ENCODE data around the gene SFRP4.
A peak's percentile ranks its signal among the peaks of the same experiment; 100 is the strongest.

The SFRP4 gene

DNA sequence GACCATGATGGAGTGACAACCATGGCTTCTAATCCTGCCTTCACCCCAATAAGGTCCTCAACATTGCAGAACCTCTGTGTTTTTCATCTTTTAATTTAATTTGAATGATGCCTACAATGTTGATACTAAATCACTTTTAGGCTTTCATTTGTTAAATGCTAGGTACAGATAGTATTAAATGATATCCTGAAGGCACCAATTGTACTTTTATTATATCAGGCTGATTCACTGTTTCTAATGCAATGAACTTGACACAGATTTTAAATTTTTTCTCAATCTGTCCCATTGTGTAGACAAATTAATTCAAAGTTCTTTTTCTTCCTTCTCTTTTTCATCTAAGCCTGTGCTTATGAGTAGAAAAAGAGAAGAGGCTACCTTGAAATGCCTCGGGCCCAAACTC is 9.0 kb upstream of the SFRP4 start:
- no peak for DNase-seq (ENCODE audit: low read depth)
- no peak overlapping the region for H3K4me3 ChIP-seq (ENCODE audit: low read length)
- TF ChIP-seq, protein P1, sequence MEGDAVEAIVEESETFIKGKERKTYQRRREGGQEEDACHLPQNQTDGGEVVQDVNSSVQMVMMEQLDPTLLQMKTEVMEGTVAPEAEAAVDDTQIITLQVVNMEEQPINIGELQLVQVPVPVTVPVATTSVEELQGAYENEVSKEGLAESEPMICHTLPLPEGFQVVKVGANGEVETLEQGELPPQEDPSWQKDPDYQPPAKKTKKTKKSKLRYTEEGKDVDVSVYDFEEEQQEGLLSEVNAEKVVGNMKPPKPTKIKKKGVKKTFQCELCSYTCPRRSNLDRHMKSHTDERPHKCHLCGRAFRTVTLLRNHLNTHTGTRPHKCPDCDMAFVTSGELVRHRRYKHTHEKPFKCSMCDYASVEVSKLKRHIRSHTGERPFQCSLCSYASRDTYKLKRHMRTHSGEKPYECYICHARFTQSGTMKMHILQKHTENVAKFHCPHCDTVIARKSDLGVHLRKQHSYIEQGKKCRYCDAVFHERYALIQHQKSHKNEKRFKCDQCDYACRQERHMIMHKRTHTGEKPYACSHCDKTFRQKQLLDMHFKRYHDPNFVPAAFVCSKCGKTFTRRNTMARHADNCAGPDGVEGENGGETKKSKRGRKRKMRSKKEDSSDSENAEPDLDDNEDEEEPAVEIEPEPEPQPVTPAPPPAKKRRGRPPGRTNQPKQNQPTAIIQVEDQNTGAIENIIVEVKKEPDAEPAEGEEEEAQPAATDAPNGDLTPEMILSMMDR (conservative IDR thresholded peaks at IDR 0.05; ENCODE audit: low read length) = no peak

DNA sequence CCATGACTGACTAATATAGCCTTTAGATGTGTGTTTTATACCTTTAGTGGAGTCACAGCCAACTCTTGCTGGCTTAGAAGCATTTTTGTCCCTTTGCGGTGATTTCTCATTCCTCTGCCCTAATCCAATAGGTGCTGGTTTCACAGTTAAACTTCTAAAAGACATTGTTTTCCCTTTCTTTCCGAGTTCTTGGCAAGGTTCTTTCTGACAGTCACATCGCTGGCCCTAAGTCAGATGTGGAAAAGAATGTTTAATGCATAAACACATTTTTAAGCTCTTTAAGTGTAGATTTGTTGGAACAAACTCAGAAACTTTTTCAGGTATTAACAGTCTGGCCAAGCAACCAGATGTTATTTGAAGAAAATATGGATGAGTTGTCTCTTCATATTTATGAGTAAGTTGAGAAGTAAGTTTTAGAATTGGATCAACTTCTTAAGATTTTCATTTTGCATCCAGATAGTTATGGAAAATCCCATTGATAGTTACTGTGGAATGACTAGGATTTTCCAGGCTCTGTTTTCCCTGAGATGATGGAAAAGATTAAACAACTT is 7.9 kb upstream of the SFRP4 start:
- TF ChIP-seq, protein P1 (conservative IDR thresholded peaks at IDR 0.05; ENCODE audit: low read length) = no peak
- no peak for DNase-seq (ENCODE audit: low read depth)
- no peak overlapping the region for H3K4me3 ChIP-seq (ENCODE audit: low read length)

DNA sequence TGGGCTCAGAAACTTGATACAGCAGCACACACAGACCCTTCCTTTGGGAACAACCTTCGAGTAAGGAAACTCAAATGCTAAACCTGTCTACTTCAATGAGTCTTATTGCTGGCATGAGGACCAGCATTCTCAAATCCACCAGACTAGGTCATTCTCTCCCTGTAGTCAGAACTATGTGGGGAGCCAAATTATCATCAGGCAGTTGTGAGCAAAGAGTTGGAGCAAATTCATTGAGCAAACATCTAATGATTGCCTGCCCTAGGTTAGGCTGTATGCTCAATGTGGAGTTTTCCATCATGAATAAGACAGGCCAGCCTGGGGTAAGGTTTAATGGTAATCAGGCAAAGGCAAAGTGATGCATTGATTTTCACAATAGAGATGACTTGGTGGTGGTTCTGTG is 7.4 kb upstream of the SFRP4 start:
- TF ChIP-seq, protein P1 (conservative IDR thresholded peaks at IDR 0.05; ENCODE audit: low read length) = no peak
- no peak for DNase-seq (ENCODE audit: low read depth)
- H3K4me3 ChIP-seq (ENCODE audit: low read length) = no peak overlapping the region

DNA sequence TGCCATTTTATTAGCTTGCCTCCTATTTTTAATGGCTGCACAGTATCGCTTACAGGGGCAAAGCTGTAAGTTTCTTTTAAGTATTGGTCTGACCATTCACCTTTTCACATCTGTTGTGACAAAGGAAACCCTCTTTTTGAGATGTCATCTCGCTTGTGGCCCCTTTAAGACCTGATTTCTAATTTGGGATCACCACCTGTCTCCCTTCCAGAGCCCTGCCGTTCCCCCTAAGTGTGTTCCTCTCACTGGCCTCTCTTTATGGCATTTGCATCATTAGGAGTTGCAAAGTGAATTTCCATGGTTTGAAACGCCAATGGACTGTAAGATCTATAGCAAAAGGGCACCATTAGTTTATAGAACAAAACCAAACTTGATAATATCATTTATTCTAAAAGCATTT is 5.3 kb upstream of the SFRP4 start:
- peak overlapping the region; percentile 62 for H3K4me3 ChIP-seq (ENCODE audit: low read length)
- TF ChIP-seq, protein P1 (conservative IDR thresholded peaks at IDR 0.05; ENCODE audit: low read length) = no peak
- no peak for DNase-seq (ENCODE audit: low read depth)

DNA sequence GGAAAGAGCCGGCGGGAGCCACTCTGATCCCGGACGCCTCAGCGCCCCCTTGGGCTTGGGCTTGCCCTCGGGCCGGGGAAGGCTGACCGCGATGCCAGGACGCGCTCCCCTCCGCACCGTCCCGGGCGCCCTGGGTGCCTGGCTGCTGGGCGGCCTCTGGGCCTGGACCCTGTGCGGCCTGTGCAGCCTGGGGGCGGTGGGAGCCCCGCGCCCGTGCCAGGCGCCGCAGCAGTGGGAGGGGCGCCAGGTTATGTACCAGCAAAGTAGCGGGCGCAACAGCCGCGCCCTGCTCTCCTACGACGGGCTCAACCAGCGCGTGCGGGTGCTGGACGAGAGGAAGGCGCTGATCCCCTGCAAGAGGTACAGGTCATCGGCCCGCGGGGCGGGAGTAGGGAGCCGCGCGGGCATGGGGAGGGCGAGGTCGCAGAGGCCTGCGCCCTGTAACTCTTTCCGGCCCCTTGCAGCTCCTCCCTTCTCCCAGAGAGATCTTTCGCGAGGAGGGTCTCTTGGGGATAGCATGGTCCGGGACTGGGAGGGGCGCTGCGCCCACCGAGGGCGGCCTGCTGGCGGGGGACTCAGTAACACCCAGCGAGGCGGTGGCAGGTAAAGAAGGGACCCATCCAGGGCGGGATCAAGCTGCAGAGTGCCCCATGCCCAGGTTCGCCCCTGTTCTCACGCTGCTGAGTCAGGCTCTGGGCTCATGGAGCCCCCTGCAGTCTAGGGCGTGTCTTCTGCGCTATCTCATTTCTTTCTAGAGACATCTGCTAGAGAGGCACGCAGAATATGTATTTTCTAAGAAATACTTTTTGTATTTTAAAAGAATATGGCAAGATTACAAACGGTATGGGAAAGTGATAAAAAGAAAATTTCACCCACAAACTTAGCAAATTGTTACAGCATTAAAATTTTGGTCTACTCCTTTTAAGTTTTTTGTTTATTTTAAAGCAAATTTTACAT is 4.5 kb upstream of the SFRP4 start:
- peak; percentile 12 for DNase-seq (ENCODE audit: low read depth)
- H3K4me3 ChIP-seq (ENCODE audit: low read length) = peak overlapping the region; percentile 62
- TF ChIP-seq, protein P1 (conservative IDR thresholded peaks at IDR 0.05; ENCODE audit: low read length) = peak; percentile 24

DNA sequence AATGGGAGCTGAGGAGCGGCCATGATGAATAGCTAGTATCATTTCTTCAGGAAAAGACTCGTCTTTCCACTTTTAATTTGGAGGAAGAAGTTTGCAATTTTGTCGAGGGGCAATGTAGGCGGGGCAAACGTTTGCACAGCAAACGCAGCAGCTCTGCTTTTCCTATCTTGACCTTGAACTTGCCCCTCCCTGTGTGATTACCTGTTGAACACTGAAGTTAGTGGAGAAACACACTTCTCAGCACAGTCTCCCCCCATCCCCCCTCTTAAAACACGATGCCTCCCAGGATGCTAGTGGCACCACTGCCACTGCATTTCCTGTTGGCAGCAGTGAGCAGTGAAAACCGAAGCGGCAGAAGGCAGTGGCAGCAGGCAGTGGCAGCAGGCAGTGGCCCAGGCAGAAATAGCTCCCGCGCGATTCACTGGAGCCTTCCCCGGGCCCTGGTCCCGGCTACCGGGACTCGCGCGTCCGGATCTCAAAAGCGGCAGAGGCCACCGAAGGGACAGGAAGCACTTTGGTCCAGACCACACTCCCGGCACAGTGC is 3.8 kb upstream of the SFRP4 start, which contains the start of gene EPDR1:
EPDR1 (plus strand) TSS at position 336 of the 544 bp plus-strand sequence. CDS start 300 bp downstream, outside the sequence.
- TF ChIP-seq, protein P1 (conservative IDR thresholded peaks at IDR 0.05; ENCODE audit: low read length) = peak; percentile 21; the same call in 1 of the 2 replicates
- peak within 1 kb of the TSS; percentile 62 for H3K4me3 ChIP-seq (ENCODE audit: low read length)
- peak; percentile 29 for DNase-seq (ENCODE audit: low read depth)

Data from AG10803 (cell line).